Endothelial cell of umbilical vein (primary cell): ENCODE data around the gene GPNMB. TPM values are rescaled to one million over a fixed set of nuclear protein-coding genes. Genes with fewer than 3 reads are reported as not detected.
A peak's percentile ranks its signal among the peaks of the same experiment; 100 is the strongest.

ENCODE experiments used
- BruUV-seq: library from RNA; stranded (reverse); fragments of 400-500 nt; replicated peaks from 2 replicates; lab custom pipeline; 2021; lab: Mats Ljungman, UMichigan
- CTCF ChIA-PET: fragments of 300-600, 350-600 bp; sonication (Branson Sonifier 250); formaldehyde crosslinking; loops from one replicate; lab custom pipeline; 2021; ENCODE audit warnings: antibody characterized with exemption, inconsistent platforms; lab: Charles Lee
- POLR2A ChIA-PET: fragments of 300-600, 350-600 bp; sonication (Branson Sonifier 250); formaldehyde crosslinking; loops from one replicate; lab custom pipeline; 2021; ENCODE audit warnings: antibody characterized with exemption, inconsistent platforms; lab: Charles Lee
- DNase-seq: peaks from one replicate; pipeline ENCODE4 v3.0.0-alpha.2; 2011; ENCODE audit warnings: low read depth, low spot score
- FAIRE-seq: peaks from 2 replicates; lab custom pipeline; 2011; peaks lifted over from hg19 to GRCh38; lab: Jason Lieb, UNC
- H2AFZ ChIP-seq: 2 replicates; pipeline ENCODE4 v1.6.0; 2012; ENCODE audit warnings: low read depth, low read length, control low read depth, inconsistent platforms
- H3K27ac ChIP-seq: 2 replicates; pipeline ENCODE4 v1.5.1; 2011; ENCODE audit warnings: low read depth, mild to moderate bottlenecking, control low read depth, low read length, moderate library complexity; ENCODE audit not compliant: insufficient read depth
- H3K27me3 ChIP-seq, 2 experiments: 2 replicates each; pipeline versions ENCODE4 v1.6.0 to v1.6.1; 2011; ENCODE audit warnings: low read length in 2 of 2, mixed read lengths in 1 of 2; ENCODE audit not compliant: control insufficient read depth in 2 of 2, insufficient read depth in 2 of 2
- H3K36me3 ChIP-seq, 2 experiments: 2 replicates in 1 of 2; 3 replicates in 1 of 2; pipeline ENCODE4 v1.5.1; 2011; ENCODE audit warnings: low read length in 2 of 2, mild to moderate bottlenecking in 1 of 2, moderate library complexity in 1 of 2; ENCODE audit not compliant: control insufficient read depth in 2 of 2, insufficient read depth in 2 of 2; ENCODE audit errors: extremely low read depth in 1 of 2
- H3K4me1 ChIP-seq: 3 replicates; pipeline ENCODE4 v1.5.1; 2011; ENCODE audit warnings: mild to moderate bottlenecking, low read length; ENCODE audit not compliant: control insufficient read depth, insufficient read depth; ENCODE audit errors: extremely low read depth
- H3K4me2 ChIP-seq: 2 replicates; pipeline ENCODE4 v1.6.1; 2011; ENCODE audit warnings: low read length, control low read depth, mixed read lengths; ENCODE audit not compliant: insufficient read depth
- H3K4me3 ChIP-seq, 3 experiments: fragments of 200-600 bp in 1 of 3; sonication (generic), shearing (Covaris generic) in 1 of 3; replicated peaks in 1 of 3; 2 replicates each; pipeline ENCODE4 v1.5.1; 2011 to 2016; ENCODE audit warnings: control low read depth in 3 of 3, low read length in 3 of 3, mild to moderate bottlenecking in 2 of 3, inconsistent platforms in 1 of 3, low read depth in 1 of 3, moderate library complexity in 1 of 3; ENCODE audit not compliant: insufficient read depth in 1 of 3
- H3K79me2 ChIP-seq: 2 replicates; pipeline ENCODE4 v1.6.0; 2012; ENCODE audit warnings: low read length, inconsistent platforms; ENCODE audit not compliant: control insufficient read depth, insufficient read depth
- H3K9ac ChIP-seq: replicated peaks from 2 replicates; pipeline ENCODE3; 2011; ENCODE audit warnings: low read length, control low read depth; ENCODE audit not compliant: insufficient read depth; ENCODE audit errors: extremely low read depth
- H3K9me1 ChIP-seq: replicated peaks from 3 replicates; pipeline ENCODE4 v1.6.0; 2011; ENCODE audit warnings: mild to moderate bottlenecking, low read length; ENCODE audit not compliant: control insufficient read depth, insufficient read depth; ENCODE audit errors: extremely low read depth
- H3K9me3 ChIP-seq: replicated peaks from 2 replicates; pipeline ENCODE4 v1.5.1; 2012; ENCODE audit warnings: low read length, inconsistent platforms; ENCODE audit not compliant: control insufficient read depth, insufficient read depth
- H4K20me1 ChIP-seq: replicated peaks from 2 replicates; pipeline ENCODE3; 2011; ENCODE audit warnings: mild to moderate bottlenecking, low read length; ENCODE audit not compliant: control insufficient read depth, insufficient read depth; ENCODE audit errors: extremely low read depth
- CTCF ChIP-seq, 2 donors: IDR thresholded peaks; 1 replicate in 1 of 2; 2 replicates in 1 of 2; pipeline ENCODE4 v1.5.1; 2011; ENCODE audit warnings: low read length in 2 of 2, mild to moderate bottlenecking in 2 of 2, moderate library complexity in 2 of 2, control low read depth in 1 of 2, inconsistent platforms in 1 of 2, low read depth in 1 of 2; ENCODE audit not compliant: insufficient read depth in 1 of 2; ENCODE audit errors: extremely low read depth in 1 of 2
- EZH2 ChIP-seq: IDR thresholded peaks from 2 replicates; pipeline ENCODE4 v1.6.1; 2012; ENCODE audit warnings: borderline replicate concordance, low read depth, mild to moderate bottlenecking, moderate library complexity, low read length, inconsistent platforms; ENCODE audit not compliant: severe bottlenecking
- FOS ChIP-seq: IDR thresholded peaks from 2 replicates; pipeline ENCODE4 v1.6.1; 2011; ENCODE audit warnings: mild to moderate bottlenecking, low read length, moderate library complexity, borderline replicate concordance; ENCODE audit not compliant: insufficient read depth
- GATA2 ChIP-seq: IDR thresholded peaks from 2 replicates; pipeline ENCODE4 v1.7.0; 2011; ENCODE audit warnings: low read depth, mild to moderate bottlenecking, moderate library complexity, mixed read lengths, low read length; ENCODE audit not compliant: insufficient read length, insufficient read depth
- JUN ChIP-seq: IDR thresholded peaks from 2 replicates; pipeline ENCODE4 v1.6.1; 2011; ENCODE audit warnings: borderline replicate concordance, low read depth; ENCODE audit not compliant: insufficient read length, insufficient read depth
- MAX ChIP-seq: IDR thresholded peaks from 2 replicates; pipeline ENCODE4 v1.6.1; 2011; ENCODE audit not compliant: insufficient read depth, insufficient read length
- MYC ChIP-seq: IDR thresholded peaks from one replicate; pipeline ENCODE4 v1.6.1; 2011; ENCODE audit warnings: mild to moderate bottlenecking, low read depth, low read length
- POLR2A ChIP-seq: IDR thresholded peaks from 2 replicates; pipeline ENCODE4 v1.6.1; 2012; ENCODE audit warnings: low read depth, mild to moderate bottlenecking, control low read depth, low read length
- POLR2AphosphoS5 ChIP-seq: IDR thresholded peaks from 2 replicates; pipeline ENCODE4 v1.6.1; 2012; ENCODE audit warnings: low read depth, mild to moderate bottlenecking, control low read depth, low read length, moderate library complexity; ENCODE audit not compliant: insufficient read depth
- dilution Hi-C: fragments of 300-500 bp; cut with MboI; formaldehyde crosslinking; loops from one replicate; pipeline ENCODE4 v1.15.0; 2019; ENCODE audit warnings: low sequenced_read_pairs; ENCODE audit not compliant: extremely low pct_ligation_motif_present
- intact Hi-C: fragments of 100-400 bp; cut with micrococcal nuclease; formaldehyde crosslinking; loops from one replicate; pipeline ENCODE4 v1.10.0; 2022
- polyA plus RNA-seq, 4 experiments: library from polyadenylated mRNA; depleted of rRNA in 3 of 4; stranded (reverse) in 3 of 4; unstranded in 1 of 4; fragments of >200 nt; gene quantifications; 2 replicates each; pipeline versions ENCODE4 v1.2.1 to v1.2.3, GENCODE V29; 2011 to 2012; ENCODE audit warnings: missing spikeins in 1 of 4
- total RNA-seq: library from RNA; stranded (reverse); gene quantifications from 2 replicates; pipeline ENCODE4 v1.2.3, GENCODE V29; 2021

The GPNMB gene
- total and polyA plus RNA-seq, 2 donors (not counting 3 experiments of a cell fraction or from before 2014, with no cell fraction given): 0.29 to 0.33 TPM

GRCh38 chr7:23247046-23247602 lies 549 bp downstream of the GPNMB start:
- Histone ChIP-seq H3K9me1 (no peaks in the 10 kb centered on the region), H4K20me1 (no peaks in the 10 kb centered on the region), H3K79me2 (no peaks in the 10 kb centered on the region), H3K27ac (no peak overlapping the region), H3K4me3 (no peak overlapping the region), H3K27me3 (peaks cover 32% of the 10 kb centered on the region in 2 experiments), H3K4me2 (peak overlapping the region; percentile 18), H3K36me3 (no peaks in the 10 kb centered on the region), H3K9ac (no peak overlapping the region), H2AFZ (peak overlapping the region; percentile 76), H3K4me1 (peaks cover 4% of the 10 kb centered on the region), H3K9me3 (no peaks in the 10 kb centered on the region)
- BruUV-seq: no TSS peak
- FAIRE-seq: no peak
- DNase-seq: no peak
- dilution Hi-C loops: no loop called here
- TF ChIP-seq CTCF (IDR thresholded peaks at IDR 0.05; ENCODE audit: extremely low read depth in 1 of 2, insufficient read depth in 1 of 2, low read depth in 1 of 2, low read length in 2 of 2): no peak
- intact Hi-C loops: no loop called here
- CTCF ChIA-PET: interaction anchor here (1.1 to 2.0 kb wide), 3 partner anchors 32 to 162 kb away, joined by 3 to 9 read pairs (median 6); no protein-coding TSS in a partner anchor
- POLR2A ChIA-PET: interaction anchor here (0.6 kb wide), 1 partner anchor 65 kb away, joined by 3 read pairs; no protein-coding TSS in a partner anchor

- Histone ChIP-seq H3K4me1 (peaks cover 4% of the 10 kb centered on the region), H3K79me2 (no peaks in the 10 kb centered on the region), H3K36me3 (no peaks in the 10 kb centered on the region), H3K27me3 (peaks cover 31 to 38% of the 10 kb centered on the region in 2 experiments), H3K9ac (no peak overlapping the region), H3K4me2 (peak overlapping the region; percentile 74), H3K27ac (no peak overlapping the region), H3K4me3 (peak overlapping the region in 2 of 3 experiments; percentile 8 to 37), H3K9me3 (no peaks in the 10 kb centered on the region), H4K20me1 (no peaks in the 10 kb centered on the region), H2AFZ (peak overlapping the region; percentile 76), H3K9me1 (no peaks in the 10 kb centered on the region)
- ChIA-PET CTCF (interaction anchor here (1.1 to 2.0 kb wide), 3 partner anchors 31 to 162 kb away, joined by 3 to 9 read pairs (median 6); no protein-coding TSS in a partner anchor), POLR2A (no interaction called here)
- DNase-seq: no peak
- intact Hi-C loops: no loop called here
- TF ChIP-seq POLR2A: no peak
- no peak for TF ChIP-seq CTCF (IDR thresholded peaks at IDR 0.05; ENCODE audit: extremely low read depth in 1 of 2, insufficient read depth in 1 of 2, low read depth in 1 of 2, low read length in 2 of 2)
- TF ChIP-seq MYC: no peak
- no peak for TF ChIP-seq POLR2AphosphoS5
- no peak for TF ChIP-seq MAX
- TF ChIP-seq EZH2: no peak
- no peak for TF ChIP-seq GATA2
- no peak for TF ChIP-seq JUN
- TF ChIP-seq FOS: no peak
- BruUV-seq: no TSS peak
- peak; percentile 73 for FAIRE-seq
- dilution Hi-C loops: no loop called here
These were observed 1.2 kb downstream of the GPNMB start for GRCh38 chr7:23247603-23248335.
